H1 (cell line): ENCODE measurements around the gene CMSS1. TPM values are rescaled to one million over a fixed set of nuclear protein-coding genes. Genes with fewer than 3 reads are reported as not detected.

Experiments used
- CTCF ChIA-PET: fragments of 300-600 bp; sonication (Branson Sonifier 250); formaldehyde crosslinking; loops from one replicate; lab custom pipeline; 2021; ENCODE audit not compliant: partially characterized antibody; lab: Charles Lee
- POLR2A ChIA-PET: fragments of 300-600 bp; sonication (Branson Sonifier 250); formaldehyde crosslinking; loops from one replicate; lab custom pipeline; 2021; ENCODE audit warnings: inconsistent platforms; ENCODE audit not compliant: partially characterized antibody; lab: Charles Lee
- DNase-seq, 2 experiments: peaks; one replicate each; pipeline versions ENCODE4 v3.0.0 to v3.0.0-alpha.2; 2010 to 2022; ENCODE audit warnings: low spot score in 2 of 2, low read depth in 1 of 2, mixed read lengths in 1 of 2
- FAIRE-seq: peaks from 2 replicates; lab custom pipeline; 2011; peaks lifted over from hg19 to GRCh38; lab: Jason Lieb, UNC
- H2AFZ ChIP-seq: 2 replicates; pipeline ENCODE4 v1.8.1; 2012; ENCODE audit warnings: low read length, inconsistent platforms
- H2AK5ac ChIP-seq: 2 replicates; pipeline ENCODE4 v1.6.1; 2013; ENCODE audit warnings: low read depth, low read length
- H2BK120ac ChIP-seq: replicated peaks from 2 replicates; pipeline ENCODE3; 2013; ENCODE audit warnings: low read depth, low read length, inconsistent platforms
- H2BK12ac ChIP-seq: 2 replicates; pipeline ENCODE4 v1.6.1; 2013; ENCODE audit warnings: low read depth, low read length
- H2BK15ac ChIP-seq: 2 replicates; pipeline ENCODE4 v1.6.1; 2013; ENCODE audit warnings: low read length
- H2BK20ac ChIP-seq: 2 replicates; pipeline ENCODE4 v1.6.1; 2013; ENCODE audit warnings: low read length
- H2BK5ac ChIP-seq: 2 replicates; pipeline ENCODE4 v1.6.1; 2013; ENCODE audit warnings: low read depth, low read length
- H3K14ac ChIP-seq: 2 replicates; pipeline ENCODE4 v1.6.1; 2013; ENCODE audit warnings: inconsistent platforms; ENCODE audit not compliant: insufficient read length
- H3K18ac ChIP-seq: 2 replicates; pipeline ENCODE4 v1.6.1; 2013; ENCODE audit warnings: low read length; ENCODE audit errors: extremely low read depth
- H3K23ac ChIP-seq: 2 replicates; pipeline ENCODE4 v1.6.1; 2013; ENCODE audit warnings: inconsistent platforms; ENCODE audit not compliant: insufficient read length
- H3K23me2 ChIP-seq: 2 replicates; pipeline ENCODE4 v1.6.1; 2013; ENCODE audit warnings: low read depth, low read length
- H3K27ac ChIP-seq: 2 replicates; pipeline ENCODE4 v1.6.1; 2011; ENCODE audit warnings: low read depth, low read length, inconsistent platforms
- H3K27me3 ChIP-seq, 4 experiments: replicated peaks in 1 of 4; 1 replicate in 1 of 4; 2 replicates in 3 of 4; pipeline versions ENCODE4 v1.6.1 to v1.8.1; 2011 to 2013; ENCODE audit warnings: low read length in 3 of 4, mild to moderate bottlenecking in 3 of 4, inconsistent platforms in 2 of 4, mixed read lengths in 2 of 4, moderate library complexity in 1 of 4; ENCODE audit not compliant: control insufficient read depth in 3 of 4, insufficient read depth in 3 of 4; ENCODE audit errors: extremely low read depth in 1 of 4
- H3K36me3 ChIP-seq, 4 experiments: 2 replicates each; pipeline versions ENCODE4 v1.6.1 to v1.8.1; 2011 to 2013; ENCODE audit warnings: mild to moderate bottlenecking in 4 of 4, low read length in 3 of 4, moderate library complexity in 2 of 4, control low read depth in 1 of 4, inconsistent platforms in 1 of 4; ENCODE audit not compliant: insufficient read depth in 4 of 4, control insufficient read depth in 2 of 4
- H3K4ac ChIP-seq: replicated peaks from 2 replicates; pipeline ENCODE3; 2013; ENCODE audit warnings: low read length, low read depth, mixed read lengths, inconsistent platforms; ENCODE audit not compliant: insufficient read length
- H3K4me1 ChIP-seq, 4 experiments: replicated peaks in 1 of 4; 1 replicate in 1 of 4; 2 replicates in 3 of 4; pipeline versions ENCODE4 v1.6.1 to v1.8.1; 2011 to 2013; ENCODE audit warnings: low read length in 3 of 4, inconsistent platforms in 2 of 4, mixed read lengths in 1 of 4; ENCODE audit not compliant: insufficient read depth in 4 of 4, control insufficient read depth in 3 of 4
- H3K4me2 ChIP-seq, 2 experiments: 2 replicates each; pipeline versions ENCODE4 v1.6.1 to v1.8.1; 2011 to 2013; ENCODE audit warnings: low read depth in 2 of 2, low read length in 2 of 2, control low read depth in 1 of 2, inconsistent platforms in 1 of 2, mild to moderate bottlenecking in 1 of 2; ENCODE audit not compliant: insufficient read depth in 1 of 2
- H3K4me3 ChIP-seq, 4 experiments: fragments of 200-600, 300-600 bp in 1 of 4; sonication (generic), shearing (Covaris generic), sonication (Bioruptor Twin) in 1 of 4; 2 replicates each; pipeline versions ENCODE4 v1.5.1 to v1.8.1; 2011 to 2016; ENCODE audit warnings: low read length in 4 of 4, low read depth in 3 of 4, control low read depth in 2 of 4, inconsistent platforms in 2 of 4, mild to moderate bottlenecking in 2 of 4, mixed read lengths in 1 of 4, moderate library complexity in 1 of 4; ENCODE audit not compliant: insufficient read depth in 2 of 4; ENCODE audit errors: extremely low read depth in 1 of 4
- H3K56ac ChIP-seq: replicated peaks from 2 replicates; pipeline ENCODE3; 2013; ENCODE audit warnings: low read depth, mild to moderate bottlenecking, mixed read lengths, low read length, inconsistent platforms; ENCODE audit not compliant: insufficient read length
- H3K79me1 ChIP-seq: 2 replicates; pipeline ENCODE4 v1.6.1; 2013; ENCODE audit warnings: low read depth, low read length, control low read depth
- H3K79me2 ChIP-seq, 2 experiments: 2 replicates each; pipeline versions ENCODE4 v1.6.1 to v1.8.1; 2012 to 2013; ENCODE audit warnings: low read length in 2 of 2, mild to moderate bottlenecking in 2 of 2, inconsistent platforms in 1 of 2; ENCODE audit not compliant: insufficient read depth in 2 of 2, control insufficient read depth in 1 of 2
- H3K9ac ChIP-seq, 4 experiments: replicated peaks in 1 of 4; 1 replicate in 1 of 4; 2 replicates in 3 of 4; pipeline versions ENCODE4 v1.6.1 to v1.8.1; 2011 to 2013; ENCODE audit warnings: low read depth in 3 of 4, low read length in 3 of 4, control low read depth in 2 of 4, mild to moderate bottlenecking in 2 of 4, moderate library complexity in 2 of 4, inconsistent platforms in 1 of 4; ENCODE audit errors: extremely low read depth in 1 of 4
- H3K9me3 ChIP-seq, 2 experiments: 2 replicates each; pipeline versions ENCODE4 v1.6.1 to v1.8.1; 2012 to 2013; ENCODE audit warnings: mild to moderate bottlenecking in 2 of 2, moderate library complexity in 2 of 2, control low read depth in 1 of 2, inconsistent platforms in 1 of 2, low read depth in 1 of 2, low read length in 1 of 2, mixed read lengths in 1 of 2; ENCODE audit not compliant: insufficient read depth in 2 of 2
- H4K20me1 ChIP-seq, 2 experiments: replicated peaks in 1 of 2; 2 replicates each; pipeline versions ENCODE3 to v1.8.1; 2011 to 2013; ENCODE audit warnings: inconsistent platforms in 2 of 2, low read length in 2 of 2, mild to moderate bottlenecking in 1 of 2; ENCODE audit not compliant: insufficient read depth in 2 of 2, control insufficient read depth in 1 of 2
- H4K5ac ChIP-seq: 2 replicates; pipeline ENCODE4 v1.6.1; 2013; ENCODE audit warnings: low read length, low read depth, mixed read lengths, inconsistent platforms; ENCODE audit not compliant: insufficient read length
- H4K8ac ChIP-seq: 2 replicates; pipeline ENCODE4 v1.8.0; 2013; ENCODE audit warnings: mild to moderate bottlenecking, moderate library complexity, low read length, inconsistent platforms; ENCODE audit not compliant: insufficient read depth; ENCODE audit errors: extremely low read depth
- H4K91ac ChIP-seq: replicated peaks from 2 replicates; pipeline ENCODE3; 2013; ENCODE audit warnings: low read length, mixed read lengths, inconsistent platforms; ENCODE audit not compliant: insufficient read length
- ATF3 ChIP-seq: IDR thresholded peaks from 2 replicates; pipeline ENCODE4 v1.6.1; 2011; ENCODE audit warnings: low read depth, mild to moderate bottlenecking, low read length; ENCODE audit not compliant: insufficient read depth
- CTCF ChIP-seq, 3 experiments: IDR thresholded peaks; 1 replicate in 2 of 3; 2 replicates in 1 of 3; pipeline versions ENCODE4 v1.5.1 to v1.6.1; 2011; ENCODE audit warnings: low read length in 3 of 3, mild to moderate bottlenecking in 3 of 3, inconsistent platforms in 2 of 3, low read depth in 1 of 3, moderate library complexity in 1 of 3; ENCODE audit not compliant: insufficient read depth in 1 of 3; ENCODE audit errors: control extremely low read depth in 1 of 3
- WGBS, 2 experiments: shearing (Covaris generic) in 1 of 2; methylation state at CpG; one replicate each; pipeline versions ENCODE4 v1.1.6 to v1.1.7; 2013 to 2015; ENCODE audit warnings: low lambda C conversion rate in 2 of 2, mixed read lengths in 2 of 2, inconsistent platforms in 1 of 2, low coverage in 1 of 2, missing lambda C conversion rate in 1 of 2; ENCODE audit not compliant: insufficient replicate concordance in 2 of 2, insufficient coverage in 1 of 2, insufficient read length in 1 of 2; ENCODE audit errors: extremely low coverage in 1 of 2, missing lambda C conversion rate in 1 of 2; 5-methylcytosine and 5-hydroxymethylcytosine counted together
- polyA plus RNA-seq, 7 experiments: library from polyadenylated mRNA; depleted of rRNA in 3 of 7; stranded (reverse) in 5 of 7; unstranded in 2 of 7; fragments of >200 nt in 5 of 7; fragments of 200-250 nt in 2 of 7; gene quantifications; 1 replicate in 5 of 7; 2 replicates in 1 of 7; 4 replicates in 1 of 7; pipeline versions ENCODE4 v1.2.1 to v1.2.3, GENCODE V29; 2011 to 2013; ENCODE audit warnings: missing spikeins in 2 of 7, mixed read lengths in 2 of 7
- total RNA-seq: library from RNA; stranded (reverse); fragmentation: NEBNext Ultra II Directional; extraction: Animal tissue kit (Norgen Biotek cat#: 25700); gene quantifications from 2 replicates; pipeline ENCODE4 v1.2.1, GENCODE V29; 2021

The CMSS1 gene
- total and polyA plus RNA-seq, 2 of the 8 experiments (the other 6 are each of a cell fraction or from before 2014, with no cell fraction given): 15.2 to 75.1 TPM

DNA sequence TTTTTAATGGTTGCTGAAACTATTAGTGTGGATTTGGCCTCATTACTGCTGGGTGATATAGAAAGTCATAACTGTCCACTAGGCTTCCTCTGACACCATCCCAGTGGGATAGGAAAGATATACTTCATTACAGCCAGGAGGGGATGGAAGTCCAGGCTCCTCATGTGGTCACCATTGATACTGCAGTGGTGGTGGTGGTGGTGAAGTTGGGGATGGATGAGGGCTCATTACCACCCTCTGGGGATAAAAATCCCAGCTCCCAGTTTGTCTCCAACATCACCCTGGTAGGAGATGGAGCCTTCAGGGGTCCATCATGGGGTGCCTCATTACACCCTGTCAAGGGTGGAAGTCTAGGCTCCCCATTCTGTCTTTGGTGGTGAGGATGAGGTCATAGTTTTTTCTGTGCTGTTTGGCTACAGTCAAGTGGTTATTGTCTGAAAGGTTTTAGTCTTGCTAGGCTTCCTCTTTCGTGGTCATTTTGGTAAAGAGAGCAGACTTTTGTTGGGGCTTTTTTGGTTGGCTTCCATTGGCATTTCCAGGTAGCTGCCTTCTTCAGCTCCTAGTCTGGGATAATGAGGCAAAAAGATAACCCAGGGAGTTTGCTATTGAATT is 326.7 kb downstream of the CMSS1 start:
- Histone ChIP-seq H3K4me3 (no peak overlapping the region), H4K8ac (no peak overlapping the region), H3K27ac (no peak overlapping the region), H2AK5ac (no peak overlapping the region), H3K36me3 (peaks cover 0 to 3% (median 0%) of the 10 kb centered on the region in 4 experiments; a peak in 2 of 8 replicates), H4K5ac (no peak overlapping the region), H3K27me3 (no peaks in the 10 kb centered on the region), H2BK5ac (no peak overlapping the region), H4K91ac (no peak overlapping the region), H3K18ac (no peak overlapping the region), H2AFZ (no peak overlapping the region), H3K23me2 (no peaks in the 10 kb centered on the region), H2BK12ac (no peak overlapping the region), H3K56ac (no peak overlapping the region), H3K4ac (no peak overlapping the region), H3K4me2 (no peak overlapping the region), H2BK20ac (no peak overlapping the region), H3K14ac (no peak overlapping the region), H3K23ac (no peak overlapping the region), H3K9ac (no peak overlapping the region), H3K79me1 (no peaks in the 10 kb centered on the region), H3K9me3 (peaks cover 0 to 13% of the 10 kb centered on the region in 2 experiments; a peak in 1 of 4 replicates), H4K20me1 (no peaks in the 10 kb centered on the region), H3K4me1 (no peaks in the 10 kb centered on the region), H2BK15ac (no peak overlapping the region), H2BK120ac (no peak overlapping the region), H3K79me2 (no peaks in the 10 kb centered on the region)
- POLR2A ChIA-PET: interaction anchor here (0.9 kb wide), 1 partner anchor 29 kb away, joined by 3 read pairs; no protein-coding TSS in a partner anchor
- CTCF ChIA-PET: interaction anchor here (1.0 to 1.8 kb wide), 2 partner anchors 10 to 13 kb away, joined by 3 to 5 read pairs; no protein-coding TSS in a partner anchor
- TF ChIP-seq ATF3 (no peak), CTCF (IDR thresholded peaks at IDR 0.05; ENCODE audit: control extremely low read depth in 1 of 3, insufficient read depth in 1 of 3, low read depth in 1 of 3, low read length in 3 of 3) (peak in 1 of 3 experiments; percentile 17; a peak in 1 of 4 replicates)
- WGBS, 2 experiments: 75% methylated on average over 1 of the region's 1 CpG; no CpG with 5 or more reads in 1 of the 2 experiments
- DNase-seq: no peak
- FAIRE-seq: no peak
